NCI-H510A (cell line): ENCODE data around the gene KCNJ15.
"Not testable (repeated sequence)": the region's sequence is repeated elsewhere in the genome, so short reads cannot be mapped to it uniquely, and the experiment has no call there.

Experiments used
- DNase-seq: peaks from one replicate; lab custom pipeline; 2025; lab: John Stamatoyannopoulos, UW

KCNJ15 gene

DNA sequence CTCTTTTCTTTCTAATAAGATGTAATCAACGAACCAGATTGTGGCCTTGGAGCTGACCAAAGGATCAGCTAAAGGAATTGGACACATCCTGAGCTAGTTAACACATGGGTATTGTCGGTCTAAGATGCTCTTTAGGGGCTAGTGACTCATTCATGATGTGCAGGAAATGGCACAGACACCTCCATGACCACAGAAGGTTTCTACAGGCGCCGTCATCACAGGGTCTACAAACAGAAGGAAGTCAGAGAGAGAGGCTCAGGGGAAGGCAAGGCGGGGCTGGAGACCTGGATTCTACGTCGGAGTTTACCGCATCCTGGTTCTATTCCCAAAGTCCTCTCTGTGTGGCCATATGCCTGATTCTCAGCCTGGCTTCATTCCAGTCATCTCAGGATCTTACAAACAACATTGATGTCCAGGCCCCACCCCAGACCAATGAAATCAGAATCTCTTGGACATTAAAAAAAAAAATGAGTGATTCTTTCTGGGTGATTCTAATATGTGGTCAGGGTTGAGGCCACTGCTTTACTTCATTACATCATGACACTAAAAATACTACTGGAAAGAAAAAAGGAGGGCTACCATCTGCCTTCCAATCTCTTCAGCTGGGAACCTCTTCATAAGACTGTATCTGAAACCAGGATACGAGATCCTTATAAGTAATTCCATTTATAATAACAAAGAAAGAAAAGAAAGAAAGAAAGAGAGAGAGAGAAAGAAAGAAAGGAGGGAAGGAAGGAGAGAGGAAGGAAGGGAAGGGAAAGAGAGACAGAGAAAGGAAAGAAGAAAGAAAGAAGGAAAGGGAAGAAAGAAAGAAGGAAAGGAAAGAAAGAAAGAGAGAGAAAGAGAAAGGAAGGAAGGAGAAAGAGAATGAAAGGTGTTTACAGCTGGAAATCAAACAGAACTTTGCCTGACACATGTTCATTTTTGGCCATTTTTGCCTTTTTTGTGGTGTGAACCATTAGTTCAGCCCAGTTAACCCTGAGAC, 11.6 kb upstream of the KCNJ15 start:
- no peak for DNase-seq

DNA sequence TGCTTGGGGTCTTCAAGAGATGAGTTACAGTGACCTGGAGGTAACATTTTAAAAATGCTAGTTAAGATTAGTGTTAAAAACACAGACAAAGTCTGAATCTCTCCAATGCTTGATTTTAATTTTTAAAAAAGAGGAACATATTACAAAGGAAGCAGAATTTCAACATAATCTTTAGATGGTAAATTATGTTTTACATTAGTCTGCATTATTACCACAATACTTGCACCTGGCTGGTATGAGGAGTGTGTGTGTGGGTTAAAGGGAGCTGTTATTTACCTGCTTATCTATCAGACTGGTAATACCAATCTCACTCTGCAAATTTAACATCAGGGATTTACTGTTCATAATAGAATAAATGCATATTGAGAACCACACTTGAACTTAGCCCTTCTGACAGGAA, 10.3 kb upstream of the KCNJ15 start:
- no peak for DNase-seq

DNA sequence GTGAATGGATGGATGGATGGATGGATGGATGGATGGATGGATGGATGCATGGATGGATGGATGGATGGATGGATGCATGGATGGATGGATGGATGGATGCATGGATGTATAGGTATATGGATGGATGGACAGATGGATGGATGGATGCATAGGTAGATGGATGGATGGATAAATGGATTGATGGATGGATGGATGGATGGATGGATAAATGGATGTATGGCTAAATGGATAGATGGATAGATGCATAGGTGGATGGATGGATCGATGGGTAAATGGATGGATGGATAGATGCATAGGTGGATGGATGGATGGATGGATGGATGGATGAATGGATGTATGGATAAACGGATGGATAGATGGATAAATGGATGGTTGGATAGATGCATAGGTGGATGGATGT, 9.7 kb upstream of the KCNJ15 start:
- DNase-seq: not testable (repeated sequence)

DNA sequence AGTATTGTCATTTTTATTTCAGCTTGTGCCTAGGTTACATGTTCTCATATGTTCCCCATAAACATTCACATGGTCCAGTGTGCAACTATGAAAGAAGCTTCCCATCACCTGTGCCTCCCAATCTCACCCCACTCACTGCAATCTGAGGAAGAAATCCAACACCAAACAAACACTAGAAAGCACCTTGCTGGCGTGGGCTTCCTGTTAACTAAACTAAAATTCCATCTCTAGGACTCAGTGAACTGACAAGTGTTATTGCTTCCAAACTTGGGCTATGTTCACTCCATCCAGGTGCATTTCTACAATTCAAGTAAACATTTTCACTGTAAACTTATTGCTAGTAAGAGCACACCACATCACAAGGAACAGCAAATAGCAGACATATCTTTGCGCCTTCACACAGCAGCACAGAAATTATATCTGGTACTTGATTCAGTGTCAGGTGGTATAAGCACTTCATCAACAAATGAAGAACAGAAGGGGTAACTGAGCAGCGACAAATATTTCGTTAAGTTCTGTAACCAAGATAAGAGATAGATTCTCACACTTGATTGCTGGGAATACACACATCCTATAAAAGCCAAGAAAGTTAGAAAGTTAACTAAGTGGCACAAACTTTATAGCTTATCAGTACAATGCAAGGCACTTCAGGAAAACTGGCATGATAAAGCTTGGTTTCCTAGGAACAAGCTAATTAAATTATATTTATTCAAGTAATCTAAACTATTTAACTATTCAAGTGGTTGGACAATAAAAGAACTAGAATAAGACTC, 8.9 kb upstream of the KCNJ15 start:
- DNase-seq: no peak

DNA sequence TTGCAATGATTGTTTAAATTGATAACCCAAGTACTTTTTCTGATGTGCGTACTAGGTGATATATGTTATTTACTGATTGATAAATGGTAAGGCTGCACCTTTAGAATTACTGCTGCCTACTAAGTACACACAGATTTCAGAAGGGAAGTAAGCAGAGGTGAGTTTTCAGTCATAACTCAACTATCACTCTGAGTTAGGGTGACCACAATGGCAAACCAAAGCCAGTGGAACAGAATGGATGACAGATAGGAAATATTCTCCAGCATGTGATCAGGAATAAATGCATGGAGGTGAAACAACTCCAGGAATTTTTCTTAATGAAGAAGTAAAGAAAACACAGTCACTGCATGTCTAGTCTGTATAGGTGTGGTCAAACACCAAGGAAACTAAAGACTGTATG, 7.5 kb upstream of the KCNJ15 start:
- no peak for DNase-seq

DNA sequence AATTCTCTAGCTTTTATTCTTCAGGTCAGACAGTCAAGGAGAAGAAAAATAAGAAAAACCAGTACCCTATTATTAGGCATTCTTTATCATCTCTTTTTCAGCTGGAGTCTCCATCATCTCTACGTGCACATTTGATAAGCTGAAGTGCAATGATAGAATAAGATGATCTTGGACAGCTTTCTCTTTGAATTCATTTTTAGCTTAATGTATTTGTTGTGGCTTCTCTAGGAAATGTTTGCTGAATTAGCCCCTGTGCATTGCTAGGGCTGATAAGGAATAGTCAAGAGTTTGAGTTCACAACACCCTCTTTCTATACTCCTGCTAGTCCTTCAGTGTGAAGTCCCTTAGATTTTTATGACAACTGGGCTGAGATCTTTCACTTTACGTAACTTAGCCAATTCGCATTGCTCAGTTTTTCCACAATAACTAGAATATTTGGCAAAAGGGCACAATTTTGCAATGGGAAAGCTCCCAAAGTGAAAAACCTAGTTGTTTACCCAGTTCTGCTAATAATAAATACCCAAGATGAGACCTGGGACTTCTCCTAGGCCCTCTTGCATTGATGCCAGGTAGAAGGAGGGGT, 7.0 kb upstream of the KCNJ15 start:
- no peak for DNase-seq

DNA sequence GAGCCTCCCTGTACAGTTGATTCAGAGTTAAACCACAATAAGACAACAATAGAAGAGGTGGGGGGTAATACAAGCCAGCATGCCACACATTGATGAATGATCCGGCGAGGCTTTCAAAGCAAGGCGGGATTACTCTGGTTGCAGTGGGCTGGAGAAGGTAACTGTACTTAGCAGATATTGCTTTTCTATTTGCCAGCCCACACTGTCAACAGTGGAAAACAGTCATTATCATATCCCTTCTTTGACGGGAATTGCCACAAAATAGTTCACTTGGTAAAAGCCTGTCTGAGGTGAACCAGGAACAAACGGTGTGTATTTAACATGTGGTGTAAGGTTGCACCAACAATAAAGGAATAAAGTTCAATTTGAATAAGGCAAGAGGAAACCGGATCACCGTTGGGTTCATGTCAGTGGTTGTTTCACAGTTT, 5.8 kb upstream of the KCNJ15 start:
- no peak for DNase-seq

DNA sequence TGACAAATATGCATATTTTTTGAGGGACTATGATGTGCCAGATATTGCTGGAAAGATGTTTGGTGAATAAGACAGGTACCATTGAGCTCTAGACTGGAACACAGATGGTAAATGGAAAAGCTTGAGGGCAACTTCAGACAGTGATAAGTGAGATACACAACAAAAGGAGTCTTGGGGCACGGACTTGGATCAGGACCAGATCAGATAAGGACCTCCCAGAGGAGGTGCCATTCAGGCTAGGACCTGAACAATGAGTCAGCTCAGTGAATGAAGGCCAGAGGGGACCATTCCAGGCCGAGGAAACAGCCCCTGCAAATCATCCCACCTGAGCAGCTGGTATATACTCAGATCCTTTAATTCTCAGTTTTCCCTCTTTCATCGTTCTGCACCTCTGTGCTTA, 1.8 kb upstream of the KCNJ15 start:
- no peak for DNase-seq

DNA sequence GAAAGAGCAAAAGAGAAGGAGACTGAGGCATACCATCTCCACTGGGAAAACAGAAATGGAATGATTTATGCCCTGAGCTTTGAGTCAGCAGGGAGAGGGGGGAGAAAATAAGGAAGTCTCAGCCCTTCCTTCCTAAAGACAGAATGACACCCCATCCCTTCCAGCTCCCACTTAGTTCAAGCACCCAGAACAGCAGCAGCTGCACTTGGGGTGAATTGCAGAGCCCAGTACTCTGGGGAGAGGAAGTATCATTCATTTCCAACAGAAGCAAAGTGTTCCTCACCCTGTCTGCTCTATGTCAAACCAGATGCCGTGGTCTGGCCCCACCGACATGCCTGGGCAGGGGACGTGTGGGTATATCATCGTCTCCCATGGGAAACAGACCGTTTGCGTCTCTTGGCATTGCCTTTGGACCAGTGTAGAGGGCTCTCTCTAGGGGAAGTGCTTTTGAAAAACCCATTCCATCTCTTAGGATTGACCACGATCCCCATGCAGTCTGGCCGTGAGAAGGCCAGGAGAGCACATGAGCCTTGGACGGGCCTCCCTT, 1.1 kb upstream of the KCNJ15 start:
- no peak for DNase-seq

DNA sequence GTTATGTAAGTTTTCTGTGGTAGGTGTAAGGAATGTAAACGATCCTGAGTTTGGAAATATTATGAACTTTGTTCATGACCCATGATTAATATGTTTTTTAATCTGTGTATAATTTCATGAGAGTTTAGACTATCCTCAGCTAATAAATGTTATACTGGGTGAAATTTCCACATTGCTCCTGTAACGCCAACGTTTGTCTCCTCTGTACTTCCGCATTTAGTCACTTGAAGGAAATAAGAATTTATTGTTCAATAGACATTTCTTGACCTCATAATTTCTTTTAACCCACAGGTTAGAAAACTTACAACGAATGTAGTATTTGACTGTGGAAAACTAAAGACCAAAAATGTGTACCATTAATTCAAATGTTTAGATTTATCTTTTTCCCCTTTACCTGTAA, 876 bp downstream of the KCNJ15 start:
- no peak for DNase-seq

DNA sequence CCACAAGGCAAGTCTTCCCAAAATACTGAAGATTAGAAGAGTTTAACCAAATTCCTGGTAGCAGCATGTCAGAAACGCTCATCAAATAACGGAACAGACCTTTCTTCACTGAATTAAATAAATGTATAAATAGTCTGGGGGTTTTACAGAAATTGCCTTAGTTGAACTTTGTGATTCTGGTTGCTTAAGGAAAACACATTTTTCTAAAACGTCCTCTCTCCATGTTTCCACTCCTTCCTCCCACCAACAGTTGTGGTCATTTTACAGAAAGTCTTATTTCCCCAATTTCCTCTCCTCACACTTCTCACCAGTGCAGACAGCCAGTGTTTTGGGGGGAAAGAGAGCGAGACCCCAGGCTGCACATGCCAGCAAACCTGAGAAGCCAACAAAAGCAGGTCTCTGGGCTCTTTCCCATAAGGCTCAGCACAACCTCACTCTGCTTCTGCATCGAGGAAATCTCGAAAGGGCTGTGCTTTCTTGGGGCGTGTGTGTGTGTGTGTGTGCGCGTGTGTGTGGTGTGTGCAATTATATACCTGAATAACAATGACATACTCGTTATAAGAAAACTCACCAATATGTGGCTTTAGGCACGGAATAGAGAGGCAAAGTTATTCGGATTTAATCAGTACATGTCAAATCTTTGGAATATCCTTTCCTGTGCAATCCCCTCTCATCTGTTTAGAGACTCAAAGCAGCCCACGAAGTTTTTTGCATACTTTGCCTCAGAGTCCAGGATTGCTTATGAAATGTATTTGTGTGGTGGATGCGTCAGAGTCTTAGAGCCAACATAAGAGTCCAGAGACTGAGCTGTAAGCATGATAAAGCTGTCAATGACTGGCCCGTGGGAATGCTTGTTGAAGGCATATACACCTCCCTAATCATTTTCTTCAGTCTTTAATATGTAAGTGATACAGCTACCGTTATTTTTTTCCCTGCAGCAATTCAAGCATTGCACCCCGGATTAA, 2.0 kb downstream of the KCNJ15 start:
- DNase-seq: no peak

DNA sequence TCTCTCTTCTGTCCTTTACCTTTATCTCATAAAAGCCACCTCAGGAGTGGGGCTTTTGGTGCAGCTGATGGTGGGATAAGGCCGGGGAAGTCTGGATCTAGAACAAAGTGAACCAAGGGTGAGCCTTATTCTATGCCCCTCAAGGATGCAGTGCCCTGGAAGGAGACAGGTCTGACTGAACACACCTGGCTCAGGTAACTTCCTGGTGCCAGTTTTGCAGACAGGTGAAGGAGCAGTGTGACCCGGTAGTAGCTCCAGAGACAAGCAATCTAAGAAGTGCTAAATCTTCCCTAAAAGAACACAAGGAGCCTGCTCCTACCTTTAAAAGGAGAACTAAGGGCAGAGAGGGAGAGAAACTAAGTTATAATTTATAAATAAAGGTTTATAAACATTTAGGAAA, 2.9 kb downstream of the KCNJ15 start:
- DNase-seq: no peak

DNA sequence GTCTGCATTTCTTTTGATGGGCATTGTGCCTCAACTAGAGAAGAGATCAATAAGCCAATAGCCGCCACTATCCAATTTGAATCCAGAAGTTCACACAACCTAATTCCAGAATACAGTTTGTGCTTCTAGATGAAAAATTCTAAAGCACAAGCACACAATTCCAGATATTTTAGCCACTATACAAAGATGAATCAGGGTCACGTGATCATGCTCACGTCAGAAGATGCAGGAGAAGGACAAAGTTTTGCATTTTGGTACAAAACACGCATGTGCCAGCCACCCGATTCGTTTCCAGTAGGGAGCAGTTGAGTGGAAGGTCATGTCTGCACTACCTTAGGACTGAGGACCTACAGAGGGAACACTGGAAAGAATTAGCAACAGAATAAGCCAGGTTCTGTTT, 3.6 kb downstream of the KCNJ15 start:
- no peak for DNase-seq

DNA sequence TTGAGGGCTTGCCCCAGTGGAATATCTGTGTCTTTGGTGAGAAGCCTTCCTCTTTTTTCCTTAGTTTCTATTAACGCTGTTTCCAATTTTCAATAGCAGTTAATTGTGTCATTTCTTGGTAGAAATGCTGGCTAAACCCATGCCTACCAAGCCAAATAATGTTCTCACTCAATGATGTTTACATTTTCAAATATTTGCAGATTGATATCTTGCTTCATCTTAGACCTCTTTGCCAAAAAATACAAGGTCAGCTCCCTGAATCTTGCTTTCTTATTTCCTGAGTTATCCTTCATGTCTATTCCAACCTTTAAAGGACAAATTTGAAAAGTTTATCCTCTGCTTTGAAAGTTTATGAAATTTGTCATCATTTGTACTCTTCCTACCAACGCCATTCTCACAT, 5.1 kb downstream of the KCNJ15 start:
- no peak for DNase-seq

DNA sequence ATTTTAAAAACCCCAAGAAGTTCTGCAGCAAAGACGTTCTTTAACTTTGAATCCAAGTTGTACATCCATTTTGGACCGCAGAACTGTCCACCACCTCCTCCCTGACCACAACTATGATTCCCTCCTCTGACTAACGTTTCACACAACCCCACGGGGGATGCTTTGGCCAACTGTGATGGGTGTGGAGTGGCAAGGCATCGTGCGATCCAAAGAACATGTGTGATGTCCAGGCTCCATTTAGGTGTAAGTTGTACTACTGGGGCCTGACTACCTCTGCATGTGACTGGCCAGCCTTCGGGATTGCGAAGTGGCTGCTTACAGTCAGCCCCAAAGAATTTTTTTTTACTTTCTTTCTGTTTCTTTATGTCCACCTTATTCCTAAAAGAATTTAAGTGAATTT, 6.7 kb downstream of the KCNJ15 start:
- no peak for DNase-seq

DNA sequence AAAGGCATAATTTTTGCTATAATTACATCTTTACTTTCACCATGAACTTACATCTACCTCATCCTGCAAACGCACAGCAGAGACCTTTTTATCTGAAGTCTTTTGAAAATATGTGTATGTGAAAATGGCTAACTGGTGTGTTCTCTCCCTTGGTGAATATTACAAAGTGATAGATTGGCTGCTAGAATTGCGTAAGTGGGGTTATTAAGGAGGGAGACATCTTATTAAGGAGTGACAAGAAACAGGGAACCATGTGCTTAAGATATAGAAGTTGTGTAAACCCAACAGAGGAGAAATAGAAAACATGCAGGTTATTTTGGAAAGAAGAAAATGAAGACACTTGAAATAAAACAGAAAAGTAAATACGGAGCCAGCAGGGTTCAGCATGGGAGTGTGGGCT, 7.8 kb downstream of the KCNJ15 start:
- no peak for DNase-seq

DNA sequence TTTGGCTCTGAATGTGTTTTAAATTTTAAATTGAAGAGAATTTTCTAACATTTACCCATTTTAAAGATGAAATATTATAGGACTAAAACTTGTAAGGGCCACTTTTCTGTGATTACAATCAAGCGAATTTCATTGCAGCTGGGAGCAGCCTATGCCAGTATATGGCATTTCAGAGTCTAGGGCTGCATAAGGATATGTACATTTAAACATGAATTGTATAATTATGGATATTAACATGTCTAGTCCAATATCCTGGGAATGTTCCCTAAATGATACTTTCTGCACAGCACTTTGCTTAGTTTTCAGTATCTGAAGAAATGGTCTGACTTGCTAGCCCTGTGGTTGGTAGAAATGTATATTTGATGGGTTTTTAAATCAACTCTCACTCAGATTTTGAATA, 8.4 kb downstream of the KCNJ15 start:
- DNase-seq: no peak

DNA sequence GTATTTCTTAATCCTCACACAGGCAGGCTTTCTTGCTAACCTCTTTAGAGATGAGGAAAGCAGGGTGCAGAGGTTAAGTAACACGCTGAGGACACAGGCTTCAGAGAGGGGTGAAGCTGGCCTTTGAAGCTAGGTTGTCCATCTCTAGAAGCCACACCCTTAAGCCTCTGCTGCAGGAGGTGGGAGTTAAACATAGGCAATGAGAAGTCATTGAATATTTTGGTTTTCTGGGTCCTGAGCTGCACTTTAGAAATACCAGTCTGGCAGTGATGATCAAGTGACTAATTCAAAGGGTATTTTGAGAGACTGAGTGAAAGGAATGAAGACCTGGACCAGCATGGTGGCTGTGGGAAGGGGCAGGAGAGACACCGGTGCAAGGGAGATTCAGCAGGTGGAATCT, 9.9 kb downstream of the KCNJ15 start:
- DNase-seq: no peak

DNA sequence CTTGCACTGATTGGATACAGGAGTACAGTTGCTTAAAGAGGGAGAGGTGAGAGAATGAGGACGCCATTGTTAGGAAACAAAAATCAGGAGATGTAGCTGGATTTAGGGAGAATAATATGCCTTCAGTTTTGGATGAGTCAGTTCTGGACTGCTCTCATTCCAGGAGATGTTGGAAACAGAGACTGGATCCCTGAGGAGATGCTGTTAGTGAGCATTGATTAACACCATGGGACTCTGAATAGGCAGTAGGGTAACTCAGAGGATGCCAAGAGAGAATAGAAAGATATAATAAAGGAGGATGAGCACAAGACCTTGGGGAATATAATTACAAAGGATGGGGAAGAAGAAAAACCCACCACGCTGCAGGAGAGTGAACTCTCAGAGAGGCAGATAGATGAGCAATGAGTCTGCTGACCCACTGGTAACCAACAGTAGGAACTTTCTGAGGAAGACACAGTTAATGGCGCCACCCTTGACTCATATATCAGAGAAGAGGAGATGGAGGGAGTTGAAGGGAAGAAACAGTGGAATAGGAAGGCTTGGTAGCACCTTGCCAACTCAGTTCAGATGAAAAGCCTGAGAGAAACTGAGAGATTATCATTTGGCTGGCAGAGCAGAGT, 10.5 kb downstream of the KCNJ15 start:
- DNase-seq: no peak

DNA sequence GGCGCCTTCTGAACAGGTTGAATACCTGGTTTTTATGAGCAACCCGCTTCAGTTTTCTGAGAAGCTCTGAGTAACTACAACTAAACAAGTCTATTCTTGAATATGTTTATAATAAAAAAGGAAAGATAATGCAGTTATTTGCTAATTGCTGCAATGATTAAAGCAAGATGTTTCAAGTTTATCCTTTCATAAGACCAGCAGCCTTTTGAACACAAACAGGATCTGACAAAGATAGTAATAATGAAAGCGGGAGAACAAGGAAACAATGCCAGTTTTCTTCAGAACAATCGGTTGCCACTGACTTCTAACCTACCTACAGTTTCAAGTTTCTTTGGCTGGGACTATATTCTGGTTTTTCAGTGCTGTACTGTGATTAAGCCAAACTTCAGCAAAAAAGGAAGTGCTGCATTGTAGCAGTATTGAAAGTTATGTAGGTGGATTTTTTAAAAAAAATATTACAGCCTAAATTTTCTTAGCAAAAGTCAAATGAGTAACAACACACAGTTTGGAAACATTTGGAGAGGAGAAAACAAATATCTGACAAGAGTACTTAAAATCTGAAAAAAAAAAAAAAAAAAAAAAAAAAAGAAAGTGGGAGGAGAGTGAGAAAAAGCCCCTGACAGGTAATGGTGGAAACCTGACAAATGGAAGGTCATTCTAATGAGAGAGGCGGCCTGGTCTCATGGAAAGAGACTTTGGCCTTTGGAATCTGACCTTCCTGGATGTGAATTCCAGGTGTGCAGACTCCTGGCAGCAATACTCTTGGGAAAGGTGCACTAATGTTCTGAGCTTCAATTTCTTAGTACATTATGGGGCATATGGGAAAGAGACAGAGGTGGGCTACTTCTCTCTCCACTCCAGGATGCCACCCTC, 11.4 kb downstream of the KCNJ15 start:
- DNase-seq: no peak
